Measurements from ENCODE around the gene PDE3B.
"Not testable (repeated sequence)": the region's sequence is repeated elsewhere in the genome, so short reads cannot be mapped to it uniquely, and the experiment has no call there.

Gene PDE3B

DNA sequence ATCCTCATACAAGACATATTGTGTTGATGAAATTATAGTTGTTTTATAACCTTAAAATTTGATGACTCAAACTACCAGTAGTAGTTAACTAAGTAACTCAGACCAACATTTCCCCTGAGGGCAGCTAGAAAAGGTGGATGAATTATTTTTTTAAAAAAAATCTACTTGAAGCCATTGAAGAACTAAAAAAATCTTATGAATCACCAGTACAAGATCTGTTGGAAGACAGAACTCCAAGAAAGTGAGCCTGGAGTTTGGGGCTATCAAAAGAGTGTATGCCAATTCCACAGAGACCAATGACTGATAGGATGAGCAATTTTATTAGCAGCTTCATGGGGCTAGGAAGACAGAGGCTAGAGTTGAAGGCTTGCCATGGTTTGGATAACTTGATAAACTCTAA is 176.0 kb downstream of the PDE3B start:
- no peak for DNase-seq

- no peak for DNase-seq
These were observed 177.4 kb downstream of the PDE3B start for GRCh38 chr11:14821031-14821430.

DNA sequence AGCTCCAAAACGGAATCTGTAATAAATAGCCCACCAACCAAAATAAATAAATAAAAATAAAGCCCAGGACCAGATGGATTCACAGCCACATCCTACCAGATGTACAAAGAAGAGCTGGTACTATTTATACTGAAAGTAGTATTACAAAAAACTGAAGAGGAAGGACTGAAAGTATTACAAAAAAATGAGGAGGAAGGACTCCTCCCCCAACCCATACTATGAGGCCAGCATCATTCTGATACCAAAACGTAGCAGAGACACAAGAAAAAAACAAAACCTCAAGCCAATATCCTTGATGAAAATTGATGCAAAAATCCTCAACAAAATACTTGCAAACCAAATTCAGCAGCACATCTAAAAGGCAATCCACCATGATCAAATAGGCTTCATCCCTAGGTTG is 183.0 kb downstream of the PDE3B start:
- DNase-seq = no peak

GRCh38 chr11:14835496-14836492 is 192.2 kb downstream of the PDE3B start:
- DNase-seq = no peak

- no peak for DNase-seq
These were observed 198.4 kb downstream of the PDE3B start for GRCh38 chr11:14842002-14842401.

- no peak for DNase-seq
These were observed 209.1 kb downstream of the PDE3B start for GRCh38 chr11:14852571-14853177.

- DNase-seq = no peak
These were observed 210.5 kb downstream of the PDE3B start for GRCh38 chr11:14854057-14854456.

DNA sequence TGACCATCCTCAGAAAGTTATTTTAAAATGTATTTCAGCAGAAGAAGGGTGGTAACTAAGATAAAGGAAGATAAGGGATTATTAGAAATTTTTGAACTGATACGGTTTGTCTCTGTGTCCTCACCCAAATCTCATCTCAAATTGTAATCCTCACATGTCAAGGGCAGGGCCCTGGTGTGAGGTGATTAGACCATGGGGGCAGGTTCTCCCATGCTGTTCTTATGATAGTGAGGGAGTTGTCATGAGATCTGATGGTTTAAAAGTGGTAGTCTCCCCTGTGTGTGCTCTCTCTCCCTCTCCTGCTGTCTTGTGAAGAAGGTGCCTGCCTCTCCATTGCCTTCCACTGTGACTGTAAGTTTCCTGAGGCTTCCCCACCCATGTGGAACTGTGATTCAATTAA is 212.3 kb downstream of the PDE3B start:
- no peak for DNase-seq

- no peak for DNase-seq
These were observed 214.0 kb downstream of the PDE3B start for GRCh38 chr11:14857621-14858020.

DNA sequence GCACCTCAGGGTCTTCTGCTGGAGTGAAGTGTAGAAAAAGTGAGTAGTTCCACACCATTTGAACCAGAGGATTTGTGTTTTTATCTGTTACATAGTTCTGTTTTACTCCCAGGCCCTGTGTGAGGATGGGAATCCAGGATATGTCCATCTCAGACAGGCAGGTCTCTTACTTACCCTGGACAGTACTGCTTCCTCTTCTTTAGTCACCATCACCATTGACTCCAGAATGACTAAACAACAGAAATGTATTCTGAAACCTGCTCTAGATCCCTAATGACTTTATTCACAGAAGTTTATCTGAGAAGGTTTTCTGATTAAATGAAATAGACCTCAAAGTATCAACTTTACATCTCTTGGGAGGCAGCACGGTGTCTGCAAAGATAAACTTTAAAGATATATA is 214.8 kb downstream of the PDE3B start:
- no peak for DNase-seq

- no peak for DNase-seq
These were observed 216.9 kb downstream of the PDE3B start for GRCh38 chr11:14860511-14860910.

DNA sequence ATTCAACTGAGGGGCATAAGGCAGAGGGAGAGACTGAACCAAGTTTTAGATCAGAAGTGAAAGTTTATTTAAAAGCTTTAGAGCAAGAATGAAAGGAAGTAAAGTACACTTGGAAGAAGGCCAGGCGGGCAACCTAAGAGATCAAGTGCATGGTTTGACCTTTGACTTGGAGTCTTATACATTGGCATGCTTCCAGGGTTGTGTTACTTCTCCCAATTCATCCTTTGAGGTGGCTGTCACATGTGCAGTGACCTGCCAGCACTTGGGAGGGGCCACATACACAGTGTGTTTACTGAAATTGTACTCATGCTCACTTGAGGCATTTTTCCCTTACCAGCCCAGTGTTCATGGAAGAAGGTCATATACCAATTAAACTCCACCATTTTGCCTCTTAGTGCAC is 218.1 kb downstream of the PDE3B start:
- no peak for DNase-seq

DNA sequence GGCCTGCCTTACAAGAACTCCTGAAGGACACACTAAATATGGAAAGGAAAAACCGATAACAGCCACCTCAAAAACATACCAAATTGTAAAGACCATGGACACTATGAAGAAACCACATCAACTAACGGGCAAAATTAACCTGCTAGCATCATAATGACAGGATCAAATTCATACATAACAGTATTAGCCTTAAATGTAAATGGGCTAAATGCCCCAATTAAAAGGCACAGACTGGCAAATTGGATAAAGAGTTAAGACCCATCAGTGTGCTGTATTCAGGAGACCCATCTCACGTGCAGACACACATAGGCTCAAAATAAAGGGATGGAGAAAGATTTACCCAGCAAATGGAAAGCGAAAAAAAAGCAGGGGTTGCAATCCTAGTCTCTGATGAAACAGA is 220.2 kb downstream of the PDE3B start:
- not testable (repeated sequence) for DNase-seq

DNA sequence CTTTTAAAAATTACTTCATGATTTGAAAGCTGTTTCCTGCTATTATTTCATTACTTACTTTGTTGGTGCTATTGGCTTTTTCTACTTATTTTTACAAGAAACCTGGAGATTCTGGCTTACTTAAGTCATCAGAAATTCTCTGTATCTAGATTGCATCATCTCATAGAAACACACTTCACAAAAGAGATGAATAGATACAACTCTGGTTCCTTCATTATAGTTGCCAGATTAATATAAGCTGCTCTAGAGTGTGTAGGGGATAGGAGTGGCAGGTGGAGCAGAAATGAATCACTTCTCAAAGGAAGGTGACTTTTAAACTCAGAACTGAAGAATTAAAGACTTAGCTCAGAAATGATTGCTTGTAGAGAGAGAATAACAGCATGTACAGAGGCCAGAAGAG is 228.4 kb downstream of the PDE3B start:
- DNase-seq = no peak

- DNase-seq = no peak
These were observed 230.0 kb downstream of the PDE3B start for GRCh38 chr11:14873632-14874031.

DNA sequence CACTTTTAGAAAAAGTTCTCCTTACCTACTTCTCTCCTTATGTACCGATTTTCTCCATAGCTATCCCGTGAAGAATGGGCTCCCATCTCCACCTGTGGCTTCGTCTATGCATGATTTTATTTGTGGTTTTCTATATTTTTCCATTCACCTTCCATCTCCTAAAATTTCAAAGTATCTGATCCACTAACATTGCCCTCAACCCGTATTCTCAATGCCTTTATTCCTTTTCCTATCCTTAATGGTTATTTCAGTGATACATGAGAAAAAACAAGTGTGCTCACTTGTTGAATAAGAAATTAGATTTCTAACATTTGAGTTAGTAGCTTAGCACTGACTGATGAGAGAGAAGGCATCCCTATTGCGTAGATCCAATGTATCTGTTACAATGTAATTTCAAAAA is 231.6 kb downstream of the PDE3B start:
- DNase-seq = no peak

DNA sequence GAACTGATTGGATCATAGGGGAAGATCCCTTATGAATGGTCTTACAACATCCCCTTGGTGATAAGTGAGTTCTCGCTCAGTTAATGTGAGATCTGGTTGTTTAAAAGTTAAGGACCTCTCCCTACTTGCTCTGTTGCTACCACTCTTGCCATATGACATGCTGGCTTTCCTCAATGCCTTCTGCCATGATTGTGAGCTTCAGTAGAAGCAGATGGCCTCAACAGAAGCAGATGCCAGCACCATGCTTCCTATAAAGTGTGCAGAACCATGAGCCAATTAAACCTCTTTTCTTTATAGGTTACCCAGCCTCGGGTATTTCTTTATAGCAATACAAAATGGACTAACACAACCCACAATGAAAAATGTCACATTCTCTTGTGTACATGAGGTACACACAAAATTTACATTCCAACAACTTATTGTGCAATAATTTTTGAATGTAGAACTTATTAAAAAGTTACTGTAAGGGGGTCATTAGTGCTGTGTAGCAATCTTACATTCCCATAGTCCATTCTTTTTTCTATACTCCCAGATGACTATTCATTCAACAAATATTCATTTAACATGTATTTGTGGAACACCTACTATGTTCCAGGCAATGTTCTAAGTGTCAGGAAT is 238.1 kb downstream of the PDE3B start:
- DNase-seq = no peak

- DNase-seq = no peak
These were observed 238.6 kb downstream of the PDE3B start for GRCh38 chr11:14882196-14882595.

DNA sequence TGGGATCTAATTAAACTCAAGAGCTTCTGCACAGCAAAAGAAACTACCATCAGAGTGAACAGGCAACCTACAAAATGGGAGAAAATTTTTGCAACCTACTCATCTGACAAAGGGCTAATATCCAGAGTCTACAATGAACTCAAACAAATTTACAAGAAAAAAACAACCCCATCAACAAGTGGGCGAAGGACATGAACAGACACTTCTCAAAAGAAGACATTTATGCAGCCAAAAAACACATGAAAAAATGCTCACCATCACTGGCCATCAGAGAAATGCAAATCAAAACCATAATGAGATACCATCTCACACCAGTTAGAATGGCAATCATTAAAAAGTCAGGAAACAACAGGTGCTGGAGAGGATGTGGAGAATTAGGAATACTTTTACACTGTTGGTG is 240.1 kb downstream of the PDE3B start:
- not testable (repeated sequence) for DNase-seq

DNA sequence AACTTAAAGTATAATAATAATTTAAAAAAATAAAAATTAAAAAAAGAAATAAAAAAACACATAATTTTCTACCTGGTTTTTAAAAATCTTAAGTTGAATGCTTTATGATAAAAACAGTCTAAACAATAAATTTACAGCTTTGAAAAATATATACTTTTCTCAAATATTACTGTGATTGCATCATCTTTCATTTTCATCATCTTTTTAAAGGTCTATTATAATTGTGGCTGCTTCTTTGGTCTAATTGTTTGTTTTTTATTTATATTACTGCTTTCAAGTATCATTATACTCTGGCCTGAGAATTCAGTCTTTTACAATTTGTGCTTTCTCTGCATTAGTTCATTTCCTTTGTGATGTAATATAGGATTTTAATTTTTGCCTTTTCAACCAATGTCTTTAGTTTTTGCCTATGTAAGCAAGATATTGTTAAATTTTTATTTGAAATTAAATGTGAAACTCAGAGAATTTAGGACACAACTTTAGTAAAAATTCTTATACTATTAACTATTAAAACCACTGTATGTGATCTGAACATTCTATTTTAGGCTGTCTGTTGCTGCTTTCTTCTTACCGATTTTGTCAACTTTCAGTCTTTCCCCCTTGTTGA is 241.2 kb downstream of the PDE3B start:
- DNase-seq = no peak

- no peak for DNase-seq
These were observed 242.9 kb downstream of the PDE3B start for GRCh38 chr11:14886513-14886912.

- peak; percentile 59 to 79 (median 62) for DNase-seq
These were observed 247.8 kb downstream of the PDE3B start for GRCh38 chr11:14891143-14892035.

All from activated naive CD4-positive, alpha-beta T cell (primary cell).